ENCODE data around the gene OR2F2.

Gene OR2F2

DNA sequence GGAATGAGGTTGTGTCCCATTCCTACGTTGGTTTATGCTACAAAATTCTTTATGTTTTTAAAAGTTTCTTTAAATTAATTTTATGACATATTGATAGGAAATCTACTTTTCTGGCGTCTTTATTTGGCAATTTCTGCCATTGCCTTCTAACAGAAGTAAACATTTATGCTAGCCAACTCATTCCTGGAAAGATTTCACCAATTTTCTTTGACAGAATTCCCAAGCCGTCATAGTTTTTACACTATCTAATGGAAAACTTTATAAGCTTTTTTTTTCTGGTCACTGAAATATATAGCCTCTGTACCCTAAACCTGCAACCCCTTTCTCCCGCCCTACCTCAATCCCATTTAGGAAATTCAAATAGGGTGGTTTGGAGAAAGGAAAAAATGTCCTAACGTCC lies 26.9 kb upstream of the OR2F2 start:
- TF ChIP-seq EZH2 (IDR thresholded peaks at IDR 0.05) (no peak), POLR2AphosphoS5 (IDR thresholded peaks at IDR 0.05; ENCODE audit: borderline replicate concordance, low read depth, low read length) (no peak), FOXP2 (optimal IDR thresholded peaks at IDR 0.05; ENCODE audit: control extremely low read depth, extremely low read length, insufficient read depth) (no peak)

DNA sequence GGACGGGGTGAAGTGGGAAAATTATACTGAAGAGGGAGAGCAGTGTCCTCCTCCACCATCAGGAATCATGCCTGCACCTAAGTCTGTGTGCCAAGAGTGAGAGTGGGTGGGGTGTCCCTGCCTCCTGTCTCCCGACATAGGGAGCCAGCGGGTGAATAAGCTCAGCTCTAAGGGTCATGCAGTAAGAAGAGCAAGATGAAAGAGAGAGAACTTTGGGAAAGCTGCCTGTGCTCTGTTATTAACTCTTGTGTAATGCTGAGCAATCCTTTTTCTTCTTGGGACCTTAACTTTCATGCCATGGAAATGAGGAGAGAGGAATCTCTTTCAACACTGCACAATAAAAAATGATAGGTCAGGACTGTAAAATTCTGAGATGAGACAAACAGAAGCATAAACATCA lies 25.2 kb upstream of the OR2F2 start:
- DNase-seq (ENCODE audit: low read depth, low spot score): no peak
- Histone ChIP-seq H3K9me3 (ENCODE audit: low read depth, low read length) (no peaks in the 10 kb centered on the region), H3K36me3 (ENCODE audit: insufficient read depth, low read length) (no peaks in the 10 kb centered on the region), H3K9ac (ENCODE audit: insufficient read length) (no peak overlapping the region), H3K4me3 (no peak overlapping the region), H3K27ac (no peak overlapping the region)
- TF ChIP-seq POLR2AphosphoS5 (IDR thresholded peaks at IDR 0.05; ENCODE audit: borderline replicate concordance, low read depth, low read length) (no peak), FOXP2 (optimal IDR thresholded peaks at IDR 0.05; ENCODE audit: control extremely low read depth, extremely low read length, insufficient read depth) (no peak), EZH2 (IDR thresholded peaks at IDR 0.05) (no peak)

More for the DNA sequence above, 26.9 kb upstream of the OR2F2 start:
- H3K27ac ChIP-seq: no peak overlapping the region
- no peak overlapping the region for H3K4me3 ChIP-seq
- H3K9ac ChIP-seq (ENCODE audit: insufficient read length): no peak overlapping the region
- no peaks in the 10 kb centered on the region for H3K36me3 ChIP-seq (ENCODE audit: insufficient read depth, low read length)
- no peak for DNase-seq (ENCODE audit: low read depth, low spot score)
- H3K9me3 ChIP-seq (ENCODE audit: low read depth, low read length): no peaks in the 10 kb centered on the region

DNA sequence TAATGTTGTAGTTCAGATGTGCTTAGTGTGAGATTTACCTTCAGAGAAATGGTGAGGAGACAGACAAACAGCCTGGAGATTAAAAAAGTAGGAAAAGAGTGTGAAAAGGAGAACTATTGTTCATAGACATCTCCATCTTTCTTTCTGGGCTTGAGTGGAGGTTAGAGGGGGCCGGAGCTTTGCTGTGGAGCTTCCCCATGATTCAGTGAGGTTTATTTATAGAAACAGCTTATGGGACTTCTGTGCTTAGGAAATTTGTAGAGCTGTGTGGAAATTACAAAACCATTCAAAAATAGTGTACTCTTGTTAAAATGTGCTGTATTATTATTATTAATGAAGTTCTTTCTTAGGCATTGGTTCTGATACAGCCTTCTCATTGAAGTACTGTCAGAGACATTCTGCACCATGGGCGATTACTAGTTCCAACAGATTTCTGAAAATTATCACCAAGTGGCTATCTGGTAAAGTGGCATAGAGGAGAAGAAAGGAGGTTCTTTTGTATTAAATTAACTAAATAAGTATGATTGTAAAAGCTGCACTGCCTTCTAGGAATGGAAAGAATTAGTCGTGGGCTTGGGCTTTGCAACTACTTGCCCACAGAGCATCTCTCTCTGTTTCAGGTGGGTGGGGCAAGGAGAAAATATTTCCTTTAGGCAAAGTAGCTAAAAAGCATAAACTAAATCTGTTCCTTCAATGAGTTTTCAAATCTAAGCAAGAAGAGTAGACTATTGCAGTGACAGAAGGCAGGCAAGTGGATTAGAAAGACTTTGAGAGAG lies 24.4 kb upstream of the OR2F2 start:
- TF ChIP-seq EZH2 (IDR thresholded peaks at IDR 0.05): no peak
- no peak for TF ChIP-seq FOXP2 (optimal IDR thresholded peaks at IDR 0.05; ENCODE audit: control extremely low read depth, extremely low read length, insufficient read depth)
- no peak for TF ChIP-seq POLR2AphosphoS5 (IDR thresholded peaks at IDR 0.05; ENCODE audit: borderline replicate concordance, low read depth, low read length)
- DNase-seq (ENCODE audit: low read depth, low spot score): no peak
- Histone ChIP-seq H3K4me3 (no peak overlapping the region), H3K9me3 (ENCODE audit: low read depth, low read length) (no peaks in the 10 kb centered on the region), H3K9ac (ENCODE audit: insufficient read length) (no peak overlapping the region), H3K36me3 (ENCODE audit: insufficient read depth, low read length) (no peaks in the 10 kb centered on the region), H3K27ac (no peak overlapping the region)

DNA sequence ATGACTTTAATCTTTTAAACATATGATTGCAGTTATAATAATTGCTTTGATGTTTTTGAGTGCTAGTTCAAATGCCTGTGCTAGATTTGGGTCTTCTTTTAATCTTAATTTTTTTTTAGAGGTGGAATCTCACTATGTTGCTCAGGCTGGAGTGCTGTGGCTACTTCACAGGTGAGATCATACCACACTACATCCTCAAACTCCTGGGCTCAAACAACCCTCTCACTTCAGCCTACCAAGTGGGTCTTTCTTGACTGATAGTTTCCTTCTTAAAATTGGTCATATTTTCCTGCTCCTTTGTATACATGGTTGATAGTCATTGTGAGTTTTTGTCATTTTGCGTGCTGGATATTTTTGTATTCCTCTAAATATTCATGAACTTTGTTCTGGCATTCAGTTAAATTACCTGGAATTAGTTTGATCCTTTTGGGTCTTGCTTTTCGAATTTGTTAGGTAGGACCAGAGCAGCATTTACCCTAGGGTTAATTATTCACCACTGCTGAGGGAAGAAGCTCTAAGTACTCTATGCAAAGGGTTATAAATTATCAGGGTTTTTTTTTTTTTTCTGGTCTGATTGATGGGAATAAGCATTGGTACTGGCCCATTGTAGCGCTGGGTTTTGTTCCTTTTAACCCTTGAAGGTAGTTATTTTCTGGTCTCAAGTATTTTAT lies 21.0 kb upstream of the OR2F2 start:
- TF ChIP-seq POLR2AphosphoS5 (IDR thresholded peaks at IDR 0.05; ENCODE audit: borderline replicate concordance, low read depth, low read length) (no peak), FOXP2 (optimal IDR thresholded peaks at IDR 0.05; ENCODE audit: control extremely low read depth, extremely low read length, insufficient read depth) (no peak), EZH2 (IDR thresholded peaks at IDR 0.05) (no peak)
- no peak for DNase-seq (ENCODE audit: low read depth, low spot score)
- no peaks in the 10 kb centered on the region for H3K36me3 ChIP-seq (ENCODE audit: insufficient read depth, low read length)
- no peak overlapping the region for H3K9ac ChIP-seq (ENCODE audit: insufficient read length)
- no peak overlapping the region for H3K4me3 ChIP-seq
- no peaks in the 10 kb centered on the region for H3K9me3 ChIP-seq (ENCODE audit: low read depth, low read length)
- H3K27ac ChIP-seq: no peak overlapping the region

DNA sequence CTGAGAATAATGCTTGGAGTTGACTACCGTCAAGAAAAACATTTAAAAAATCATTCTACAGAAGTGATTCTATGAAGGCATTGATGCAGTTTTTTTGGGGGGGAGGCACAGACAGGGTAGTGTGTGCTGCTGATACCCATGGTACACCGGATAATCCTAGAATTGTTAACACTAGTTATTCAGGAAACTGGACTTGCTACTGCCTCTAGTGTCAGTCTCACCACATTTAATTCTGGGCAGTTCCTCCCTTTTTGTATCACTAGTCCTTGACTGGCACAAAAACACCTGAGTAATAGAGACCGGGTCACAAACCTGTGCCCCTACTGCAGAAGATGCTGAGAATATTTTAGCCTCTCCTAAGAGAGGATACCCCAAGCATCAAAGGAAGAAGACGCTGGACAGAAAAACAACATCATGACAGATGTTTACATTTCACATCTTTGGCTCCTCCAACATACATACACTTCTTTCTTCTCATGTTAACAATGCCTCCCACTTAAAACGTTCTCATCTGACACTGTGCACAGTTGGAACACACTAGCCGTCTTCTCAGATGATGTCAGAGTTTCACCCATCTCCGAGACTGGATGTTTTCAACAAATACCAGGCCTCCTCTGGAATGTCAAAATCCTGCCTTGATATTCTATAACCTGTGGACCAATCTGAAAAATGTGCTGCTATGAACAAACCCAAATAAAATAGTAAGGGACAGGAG lies 19.9 kb upstream of the OR2F2 start:
- Histone ChIP-seq H3K9me3 (ENCODE audit: low read depth, low read length) (no peaks in the 10 kb centered on the region), H3K4me3 (no peak overlapping the region), H3K27ac (no peak overlapping the region), H3K36me3 (ENCODE audit: insufficient read depth, low read length) (no peaks in the 10 kb centered on the region), H3K9ac (ENCODE audit: insufficient read length) (no peak overlapping the region)
- DNase-seq (ENCODE audit: low read depth, low spot score): no peak
- TF ChIP-seq POLR2AphosphoS5 (IDR thresholded peaks at IDR 0.05; ENCODE audit: borderline replicate concordance, low read depth, low read length) (no peak), EZH2 (IDR thresholded peaks at IDR 0.05) (no peak), FOXP2 (optimal IDR thresholded peaks at IDR 0.05; ENCODE audit: control extremely low read depth, extremely low read length, insufficient read depth) (no peak)

DNA sequence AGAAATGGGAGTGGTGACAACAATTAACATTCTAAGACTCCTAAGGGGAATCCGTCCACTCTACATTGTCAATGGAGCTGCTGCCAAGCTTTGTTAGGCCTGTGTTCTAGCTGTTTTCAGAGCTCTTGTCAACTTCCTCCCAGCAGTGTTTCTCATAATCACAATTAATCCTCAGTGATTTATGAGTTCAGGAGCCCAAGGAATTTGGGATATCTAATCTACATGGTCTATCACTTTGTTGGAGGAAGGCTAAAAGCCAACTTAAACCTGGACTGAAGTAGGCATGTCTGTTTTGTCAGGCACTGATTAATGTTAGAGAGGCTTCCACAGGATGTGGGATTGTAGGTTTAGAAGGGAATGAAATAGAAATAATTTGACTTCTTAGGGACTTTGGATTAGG lies 10.2 kb upstream of the OR2F2 start:
- no peak overlapping the region for H3K27ac ChIP-seq
- no peak for DNase-seq (ENCODE audit: low read depth, low spot score)
- no peak overlapping the region for H3K4me3 ChIP-seq
- no peak overlapping the region for H3K9ac ChIP-seq (ENCODE audit: insufficient read length)
- TF ChIP-seq POLR2AphosphoS5 (IDR thresholded peaks at IDR 0.05; ENCODE audit: borderline replicate concordance, low read depth, low read length): no peak
- no peak for TF ChIP-seq FOXP2 (optimal IDR thresholded peaks at IDR 0.05; ENCODE audit: control extremely low read depth, extremely low read length, insufficient read depth)
- no peak for TF ChIP-seq EZH2 (IDR thresholded peaks at IDR 0.05)
- H3K9me3 ChIP-seq (ENCODE audit: low read depth, low read length): no peaks in the 10 kb centered on the region
- no peaks in the 10 kb centered on the region for H3K36me3 ChIP-seq (ENCODE audit: insufficient read depth, low read length)

DNA sequence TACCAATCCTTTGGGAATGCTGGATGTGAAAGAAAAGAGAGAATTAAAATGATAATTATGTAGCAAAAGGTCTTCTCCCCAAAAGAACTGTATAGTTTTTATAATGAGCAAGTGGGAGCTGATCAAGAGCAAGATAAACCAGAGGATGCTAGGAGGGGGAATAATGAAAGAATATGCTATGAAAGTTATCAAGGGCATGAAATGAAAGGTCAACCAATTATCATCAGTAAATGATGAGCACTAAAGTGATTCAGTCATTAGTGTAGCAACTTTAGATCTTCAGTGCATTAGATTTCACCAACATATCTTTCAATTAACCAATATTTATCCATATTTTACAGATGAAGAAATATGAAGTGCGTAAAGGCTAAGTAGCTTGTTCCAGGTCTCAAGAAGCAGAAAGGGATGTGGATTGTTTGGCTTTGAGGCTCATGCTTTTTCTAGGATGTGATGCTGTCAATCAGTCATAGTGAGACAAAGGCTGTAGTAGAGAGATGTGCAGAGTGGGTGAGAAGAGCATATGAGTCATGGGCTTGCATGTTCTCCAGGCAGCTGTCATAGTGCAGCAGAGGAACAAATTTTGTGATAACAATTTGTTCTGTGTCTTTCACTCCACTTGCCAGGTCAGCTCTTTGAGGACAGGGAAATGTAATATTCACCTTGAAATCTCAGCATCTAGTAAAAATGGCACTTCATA lies 5.7 kb upstream of the OR2F2 start:
- no peak for DNase-seq (ENCODE audit: low read depth, low spot score)
- H3K27ac ChIP-seq: no peak overlapping the region

DNA sequence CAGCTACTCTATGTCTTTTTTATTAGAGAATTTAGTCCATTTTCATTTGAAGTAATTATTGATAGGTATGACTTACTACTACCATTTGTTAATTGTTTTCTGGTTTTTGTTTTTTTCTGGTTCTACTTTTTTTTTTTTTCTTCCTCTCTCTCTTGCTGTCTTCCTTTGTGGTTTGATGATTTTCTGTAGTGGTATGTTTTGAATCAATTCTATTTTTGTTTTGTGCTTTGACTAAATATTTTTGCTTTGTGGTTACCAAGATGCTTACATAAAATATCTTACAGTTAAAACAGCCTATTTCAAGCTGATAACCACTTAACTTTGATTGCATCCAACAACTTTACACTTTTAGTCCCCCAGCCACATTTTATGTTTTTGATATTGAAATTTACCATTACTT lies 3.3 kb upstream of the OR2F2 start:
- Histone ChIP-seq H3K4me3 (no peak overlapping the region), H3K9ac (ENCODE audit: insufficient read length) (no peak overlapping the region), H3K9me3 (ENCODE audit: low read depth, low read length) (no peaks in the 10 kb centered on the region), H3K36me3 (ENCODE audit: insufficient read depth, low read length) (no peaks in the 10 kb centered on the region), H3K27ac (no peak overlapping the region)
- DNase-seq (ENCODE audit: low read depth, low spot score): no peak
- TF ChIP-seq FOXP2 (optimal IDR thresholded peaks at IDR 0.05; ENCODE audit: control extremely low read depth, extremely low read length, insufficient read depth) (no peak), POLR2AphosphoS5 (IDR thresholded peaks at IDR 0.05; ENCODE audit: borderline replicate concordance, low read depth, low read length) (no peak), EZH2 (IDR thresholded peaks at IDR 0.05) (no peak)

More for the DNA sequence above, 5.7 kb upstream of the OR2F2 start:
- Histone ChIP-seq H3K36me3 (ENCODE audit: insufficient read depth, low read length) (no peaks in the 10 kb centered on the region), H3K4me3 (no peak overlapping the region), H3K9me3 (ENCODE audit: low read depth, low read length) (no peaks in the 10 kb centered on the region), H3K9ac (ENCODE audit: insufficient read length) (no peak overlapping the region)
- TF ChIP-seq EZH2 (IDR thresholded peaks at IDR 0.05) (no peak), POLR2AphosphoS5 (IDR thresholded peaks at IDR 0.05; ENCODE audit: borderline replicate concordance, low read depth, low read length) (no peak), FOXP2 (optimal IDR thresholded peaks at IDR 0.05; ENCODE audit: control extremely low read depth, extremely low read length, insufficient read depth) (no peak)
